HEK293 (cell line): ENCODE measurements around the gene TADA1.

Experiments
- CTCF ChIA-PET: fragments of 350-600 bp; formaldehyde crosslinking; extraction: SDS; loops from one replicate; lab custom pipeline; 2021; ENCODE audit warnings: antibody characterized with exemption; lab: Yijun Ruan, JAX
- POLR2A ChIA-PET: fragments of 300-600 bp; formaldehyde crosslinking; extraction: SDS; loops from one replicate; lab custom pipeline; 2020; ENCODE audit warnings: antibody characterized with exemption, inconsistent platforms; lab: Yijun Ruan, JAX
- H3K27ac ChIP-seq: fragments of 200-500 bp; sonication (Bioruptor generic); 2 replicates; pipeline ENCODE4 v1.5.1; 2014; ENCODE audit warnings: low read depth, low read length, control low read depth, inconsistent platforms; ENCODE audit errors: extremely low read depth
- H3K36me3 ChIP-seq, 2 experiments: fragments of 200-500 bp in 1 of 2; sonication (Bioruptor generic) in 1 of 2; 1 replicate in 1 of 2; 2 replicates in 1 of 2; pipeline ENCODE4 v1.5.1; 2014 to 2017; ENCODE audit warnings: inconsistent platforms in 2 of 2, low read length in 2 of 2; ENCODE audit not compliant: control insufficient read depth in 2 of 2, insufficient read depth in 1 of 2
- H3K4me1 ChIP-seq: fragments of 200-500 bp; sonication (Bioruptor generic); 2 replicates; pipeline ENCODE4 v1.5.1; 2014; ENCODE audit warnings: mild to moderate bottlenecking, low read length, inconsistent platforms; ENCODE audit not compliant: control insufficient read depth, insufficient read depth
- H3K4me3 ChIP-seq: 2 replicates; pipeline ENCODE4 v1.5.1; 2011; ENCODE audit warnings: low read depth, mild to moderate bottlenecking, control low read depth, low read length, moderate library complexity
- H3K9me3 ChIP-seq: fragments of 200-500 bp; sonication (Bioruptor generic); 2 replicates; pipeline ENCODE4 v1.5.1; 2014; ENCODE audit warnings: low read depth, low read length, inconsistent platforms; ENCODE audit not compliant: control insufficient read depth, insufficient read depth
- EGR2 ChIP-seq: fragments of 450-650 bp; formaldehyde crosslinking; IDR thresholded peaks from 2 replicates; pipeline ENCODE4 v1.5.1; 2016; ENCODE audit warnings: low read depth, missing biosample characterization, missing genetic modification characterization
- GLI2 ChIP-seq: fragments of 450-650 bp; formaldehyde crosslinking; IDR thresholded peaks from 2 replicates; pipeline ENCODE4; 2017; ENCODE audit warnings: missing biosample characterization, missing genetic modification characterization, low read depth, borderline replicate concordance
- GLIS1 ChIP-seq: fragments of 450-650 bp; formaldehyde crosslinking; IDR thresholded peaks from 2 replicates; pipeline ENCODE4 v1.5.1; 2016; ENCODE audit warnings: missing biosample characterization, missing genetic modification characterization
- HOXA7 ChIP-seq: sonication (generic); formaldehyde crosslinking; IDR thresholded peaks from 2 replicates; pipeline ENCODE4 v1.8.1; 2022; ENCODE audit warnings: missing genetic modification reagents, borderline replicate concordance
- KLF9 ChIP-seq: fragments of 450-650 bp; formaldehyde crosslinking; IDR thresholded peaks from 2 replicates; pipeline ENCODE4 v1.5.1; 2016; ENCODE audit warnings: missing biosample characterization, missing genetic modification characterization, low read depth
- MEIS1 ChIP-seq: sonication (generic); formaldehyde crosslinking; IDR thresholded peaks from 2 replicates; pipeline ENCODE4 v1.8.1; 2022; ENCODE audit warnings: missing genetic modification reagents, mild to moderate bottlenecking, borderline replicate concordance
- MZF1 ChIP-seq: fragments of 450-650 bp; formaldehyde crosslinking; IDR thresholded peaks from 2 replicates; pipeline ENCODE4 v1.5.1; 2017; ENCODE audit warnings: missing biosample characterization, missing genetic modification characterization, borderline replicate concordance
- ZBTB1 ChIP-seq: fragments of 450-650 bp; formaldehyde crosslinking; IDR thresholded peaks from 2 replicates; pipeline ENCODE4 v1.5.1; 2016; ENCODE audit warnings: missing biosample characterization, missing genetic modification characterization
- ZBTB17 ChIP-seq: fragments of 450-650 bp; formaldehyde crosslinking; IDR thresholded peaks from 2 replicates; pipeline ENCODE4 v1.5.1; 2016; ENCODE audit warnings: missing biosample characterization, missing genetic modification characterization
- ZEB2 ChIP-seq: fragments of 450-650 bp; formaldehyde crosslinking; IDR thresholded peaks from 2 replicates; pipeline ENCODE4 v1.5.1; 2016; ENCODE audit warnings: missing biosample characterization, missing genetic modification characterization
- ZIC2 ChIP-seq: fragments of 450-650 bp; formaldehyde crosslinking; IDR thresholded peaks from 2 replicates; pipeline ENCODE4 v1.5.1; 2016; ENCODE audit warnings: missing biosample characterization, missing genetic modification characterization
- ZNF18 ChIP-seq: fragments of 450-650 bp; formaldehyde crosslinking; IDR thresholded peaks from 2 replicates; pipeline ENCODE4 v1.5.1; 2016; ENCODE audit warnings: missing biosample characterization, missing genetic modification characterization
- ZNF184 ChIP-seq: fragments of 450-650 bp; IDR thresholded peaks from 2 replicates; pipeline ENCODE4 v1.5.1; 2018; ENCODE audit warnings: missing biosample characterization, mild to moderate bottlenecking, missing genetic modification characterization
- ZNF2 ChIP-seq: fragments of 450-650 bp; formaldehyde crosslinking; IDR thresholded peaks from 2 replicates; pipeline ENCODE4 v1.5.1; 2016; ENCODE audit warnings: missing biosample characterization, missing genetic modification characterization
- ZNF221 ChIP-seq: fragments of 450-650 bp; formaldehyde crosslinking; IDR thresholded peaks from 2 replicates; pipeline ENCODE4 v1.5.1; 2017; ENCODE audit warnings: missing biosample characterization, missing genetic modification characterization, borderline replicate concordance
- ZNF280D ChIP-seq: fragments of 450-650 bp; formaldehyde crosslinking; IDR thresholded peaks from 2 replicates; pipeline ENCODE4 v1.5.1; 2016; ENCODE audit warnings: missing biosample characterization, missing genetic modification characterization
- ZNF324 ChIP-seq: fragments of 450-650 bp; formaldehyde crosslinking; IDR thresholded peaks from 2 replicates; pipeline ENCODE4 v1.5.1; 2016; ENCODE audit warnings: missing biosample characterization, missing genetic modification characterization
- ZNF433 ChIP-seq: fragments of 450-650 bp; formaldehyde crosslinking; IDR thresholded peaks from 2 replicates; pipeline ENCODE4 v1.5.1; 2016; ENCODE audit warnings: missing biosample characterization, missing genetic modification characterization, low read depth
- ZNF658 ChIP-seq: fragments of 450-650 bp; formaldehyde crosslinking; IDR thresholded peaks from 2 replicates; pipeline ENCODE4; 2016; ENCODE audit warnings: missing biosample characterization, missing genetic modification characterization
- ZNF701 ChIP-seq: fragments of 450-650 bp; formaldehyde crosslinking; IDR thresholded peaks from 2 replicates; pipeline ENCODE4 v1.5.1; 2016; ENCODE audit warnings: missing biosample characterization, missing genetic modification characterization
- TF ChIP-seq, protein P1 (sequence below): fragments of 450-650 bp; formaldehyde crosslinking; IDR thresholded peaks from 2 replicates; pipeline ENCODE4 v1.5.1; 2016; ENCODE audit warnings: missing biosample characterization, missing genetic modification characterization

TADA1 gene

GRCh38 chr1:166875302-166875733, 746 bp downstream of the TADA1 start:
- peak overlapping the region; percentile 81 for H3K4me3 ChIP-seq
- no peaks in the 10 kb centered on the region for H3K36me3 ChIP-seq
- POLR2A ChIA-PET = interaction anchor here (1.0 to 2.8 kb wide), 4 partner anchors 32 to 581 kb away, joined by 4 to 21 read pairs (median 6); partner anchors contain the start of gene POGK
- no peaks in the 10 kb centered on the region for H3K9me3 ChIP-seq
- CTCF ChIA-PET = interaction anchor here (0.7 to 1.5 kb wide), 3 partner anchors 30 to 182 kb away, joined by 3 to 4 read pairs (median 3); no protein-coding TSS in a partner anchor
- peak overlapping the region; percentile 79; the same call in 1 of the 2 replicates for H3K27ac ChIP-seq
- TF ChIP-seq ZNF701 (tag by site-specific recombination) (no peak), ZNF184 (no peak), ZEB2 (tag by site-specific recombination) (no peak), ZNF18 (tag by site-specific recombination) (peak; percentile 54; the same call in 1 of the 2 replicates), ZNF280D (tag by site-specific recombination) (0 out of 2 replicates have a peak, but pooled peaks have one; percentile 45), MZF1 (no peak), EGR2 (tag by site-specific recombination) (no peak), GLI2 (tag by site-specific recombination) (no peak), ZNF658 (tag by site-specific recombination) (no peak), ZNF433 (tag by site-specific recombination) (no peak)
- TF ChIP-seq, protein P1, sequence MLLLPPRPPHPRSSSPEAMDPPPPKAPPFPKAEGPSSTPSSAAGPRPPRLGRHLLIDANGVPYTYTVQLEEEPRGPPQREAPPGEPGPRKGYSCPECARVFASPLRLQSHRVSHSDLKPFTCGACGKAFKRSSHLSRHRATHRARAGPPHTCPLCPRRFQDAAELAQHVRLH = 0 out of 2 replicates have a peak, but pooled peaks have one; percentile 10
- no peaks in the 10 kb centered on the region; the same call in 1 of the 2 replicates for H3K4me1 ChIP-seq

- Histone ChIP-seq H3K4me1 (no peaks in the 10 kb centered on the region; the same call in 1 of the 2 replicates), H3K36me3 (no peaks in the 10 kb centered on the region), H3K27ac (no peak overlapping the region), H3K9me3 (no peaks in the 10 kb centered on the region), H3K4me3 (no peak overlapping the region)
- CTCF ChIA-PET = interaction anchor here (0.6 to 0.7 kb wide), 2 partner anchors 178 to 187 kb away, joined by 4 read pairs; no protein-coding TSS in a partner anchor
- peak; percentile 27; the same call in 1 of the 2 replicates for TF ChIP-seq KLF9 (tag by site-specific recombination)
- peak; percentile 19; the same call in 1 of the 2 replicates for TF ChIP-seq GLIS1 (tag by site-specific recombination)
- no peak for TF ChIP-seq MEIS1 (CRISPR knock-in tag)
- peak; percentile 41 for TF ChIP-seq ZIC2 (tag by site-specific recombination)
- POLR2A ChIA-PET = interaction anchor here (2.8 kb wide), 1 partner anchor 36 kb away, joined by 21 read pairs; the partner anchor contains the start of gene POGK
Observed at GRCh38 chr1:166874464-166874863, 1.6 kb downstream of the TADA1 start.

DNA sequence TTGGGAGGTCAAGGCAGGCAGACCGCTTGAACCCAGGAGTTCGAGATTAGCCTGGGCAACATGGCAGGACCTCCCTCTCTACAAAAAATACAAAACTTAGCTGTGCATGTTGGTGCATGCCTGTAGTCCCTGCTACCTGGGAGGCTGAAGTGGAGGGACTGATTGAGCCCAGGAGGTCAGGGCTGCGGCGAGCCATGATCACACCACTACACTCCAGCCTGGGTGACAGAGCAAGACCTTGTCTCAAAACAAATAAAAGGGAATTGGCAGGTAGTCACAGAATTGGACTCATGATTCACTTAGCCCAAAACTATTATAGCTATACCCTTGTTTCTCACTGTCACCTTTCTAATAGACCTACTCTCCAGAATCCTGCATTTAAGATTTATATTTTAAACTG, 5.5 kb downstream of the TADA1 start:
- POLR2A ChIA-PET = no interaction called here
- no peak for TF ChIP-seq ZNF221
- no peak for TF ChIP-seq HOXA7 (CRISPR knock-in tag)
- no peak for TF ChIP-seq ZNF324
- TF ChIP-seq ZNF2 (tag by site-specific recombination) = no peak
- TF ChIP-seq ZBTB1 = no peak
- TF ChIP-seq ZBTB17 = no peak
- TF ChIP-seq ZIC2 (tag by site-specific recombination) = no peak
- TF ChIP-seq GLIS1 (tag by site-specific recombination) = peak; percentile 76

More for the DNA sequence above, 5.5 kb downstream of the TADA1 start:
- Histone ChIP-seq H3K27ac (no peak overlapping the region), H3K4me3 (no peak overlapping the region), H3K9me3 (no peaks in the 10 kb centered on the region), H3K4me1 (no peaks in the 10 kb centered on the region; the same call in 1 of the 2 replicates), H3K36me3 (peaks cover 19 to 23% of the 10 kb centered on the region in 2 experiments)
- CTCF ChIA-PET = interaction anchor here (0.8 to 1.2 kb wide), 3 partner anchors 40 to 187 kb away, joined by 3 to 5 read pairs (median 3); no protein-coding TSS in a partner anchor
